K562 (cell line): Measurements from ENCODE around the gene IL33.

Experiments
- CTCF ChIP-seq, 3 experiments: IDR thresholded peaks in 2 of 3; conservative IDR thresholded peaks in 1 of 3; 2 replicates each; pipeline ENCODE4 v1.5.1; 2011 to 2012; ENCODE audit warnings: low read length in 3 of 3, mild to moderate bottlenecking in 3 of 3, control low read depth in 2 of 3, improper control_type of control experiment in 1 of 3, inconsistent platforms in 1 of 3, low read depth in 1 of 3, mixed read lengths in 1 of 3, moderate library complexity in 1 of 3; ENCODE audit not compliant: insufficient read depth in 2 of 3
- POLR2A ChIP-seq: fragments of 450-650 bp; conservative IDR thresholded peaks from 2 replicates; pipeline ENCODE4 v1.6.1; 2016
- TCF3 ChIP-seq: sonication (generic); formaldehyde crosslinking; IDR thresholded peaks from 2 replicates; pipeline ENCODE4 v1.4.0; 2020; ENCODE audit warnings: mild to moderate bottlenecking, missing genetic modification reagents

- TF ChIP-seq TCF3 (CRISPR knock-in tag): no peak
- no peak for TF ChIP-seq CTCF (IDR thresholded peaks at IDR 0.05 in 2 of 3, conservative IDR thresholded peaks at IDR 0.05 in 1 of 3; ENCODE audit: insufficient read depth in 2 of 3, low read depth in 1 of 3, low read length in 3 of 3)
- TF ChIP-seq POLR2A: no peak
Measured at GRCh38 chr9:6270896-6271295, 55.3 kb downstream of the IL33 start.
